Uterus (tissue), 2 donors: Measurements from ENCODE around the gene RCAN2.

Experiments used
- POLR2A ChIP-seq, 2 donors: fragments of 450-650 bp; IDR thresholded peaks; one replicate each; pipeline ENCODE4 v1.6.1; 2016; ENCODE audit warnings: antibody characterized with exemption in 2 of 2, mild to moderate bottlenecking in 1 of 2, moderate library complexity in 1 of 2
- TF ChIP-seq, protein P1 (sequence below), 4 experiments: fragments of 200-600 bp in 2 of 4; fragments of 450-650 bp in 2 of 4; sonication (generic) in 2 of 4; IDR thresholded peaks; one replicate each; pipeline ENCODE4 v1.5.1; 2016 to 2019; ENCODE audit warnings: antibody characterized with exemption in 4 of 4, mild to moderate bottlenecking in 2 of 4, moderate library complexity in 1 of 4

DNA sequence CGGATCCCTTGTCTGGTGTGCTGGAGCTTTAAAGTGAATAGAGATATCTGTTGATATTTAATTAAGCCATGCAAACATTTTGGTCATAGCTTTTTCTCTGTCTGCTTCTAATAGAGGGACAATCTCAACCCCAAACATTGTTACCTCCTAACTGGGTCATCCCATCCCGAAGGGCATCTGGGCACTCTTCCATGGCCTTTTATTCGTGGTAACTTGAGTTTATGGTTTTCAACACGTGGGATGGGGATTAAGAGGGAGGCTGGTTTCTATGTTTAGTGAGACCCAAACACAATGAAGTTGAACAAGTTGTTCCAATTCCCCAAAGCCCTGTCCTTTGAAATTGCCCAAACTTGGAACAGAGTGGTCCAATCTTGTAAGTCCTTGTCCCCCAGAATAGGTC, 319.1 kb downstream of the RCAN2 start:
- TF ChIP-seq, protein P1, sequence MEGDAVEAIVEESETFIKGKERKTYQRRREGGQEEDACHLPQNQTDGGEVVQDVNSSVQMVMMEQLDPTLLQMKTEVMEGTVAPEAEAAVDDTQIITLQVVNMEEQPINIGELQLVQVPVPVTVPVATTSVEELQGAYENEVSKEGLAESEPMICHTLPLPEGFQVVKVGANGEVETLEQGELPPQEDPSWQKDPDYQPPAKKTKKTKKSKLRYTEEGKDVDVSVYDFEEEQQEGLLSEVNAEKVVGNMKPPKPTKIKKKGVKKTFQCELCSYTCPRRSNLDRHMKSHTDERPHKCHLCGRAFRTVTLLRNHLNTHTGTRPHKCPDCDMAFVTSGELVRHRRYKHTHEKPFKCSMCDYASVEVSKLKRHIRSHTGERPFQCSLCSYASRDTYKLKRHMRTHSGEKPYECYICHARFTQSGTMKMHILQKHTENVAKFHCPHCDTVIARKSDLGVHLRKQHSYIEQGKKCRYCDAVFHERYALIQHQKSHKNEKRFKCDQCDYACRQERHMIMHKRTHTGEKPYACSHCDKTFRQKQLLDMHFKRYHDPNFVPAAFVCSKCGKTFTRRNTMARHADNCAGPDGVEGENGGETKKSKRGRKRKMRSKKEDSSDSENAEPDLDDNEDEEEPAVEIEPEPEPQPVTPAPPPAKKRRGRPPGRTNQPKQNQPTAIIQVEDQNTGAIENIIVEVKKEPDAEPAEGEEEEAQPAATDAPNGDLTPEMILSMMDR (IDR thresholded peaks at IDR 0.05) = no peak
- TF ChIP-seq POLR2A (IDR thresholded peaks at IDR 0.05) = no peak
